Activated naive CD8-positive, alpha-beta T cell treated with anti-CD3 and anti-CD28 coated beads, Interleukin-2, amount 10 ng/mL, durations not matched to agents 7 days and 5 days (primary cell): ENCODE measurements around the gene ERVK3-1. TPM values are rescaled to one million over a fixed set of nuclear protein-coding genes. Genes with fewer than 3 reads are reported as not detected.
"Not testable (repeated sequence)": the region's sequence is repeated elsewhere in the genome, so short reads cannot be mapped to it uniquely, and the experiment has no call there.

Experiments used
- ATAC-seq: fragments of 150-1000 bp; cut with Tn5 transposase; one replicate; pipeline ENCODE4 v1.10.0; 2021; ENCODE audit warnings: low read depth, moderate library complexity
- POLR2A ChIA-PET: fragments of 350-600 bp; sonication (Branson Sonifier 250); formaldehyde crosslinking; loops from one replicate; lab custom pipeline; 2021; ENCODE audit warnings: antibody characterized with exemption; lab: Charles Lee
- DNase-seq: peaks from one replicate; pipeline ENCODE4 v3.0.0; 2021
- H3K27ac Mint-ChIP-seq: one replicate; pipeline ENCODE4 v1.8.0; 2022; ENCODE audit warnings: mild to moderate bottlenecking, mixed read lengths
- H3K27me3 Mint-ChIP-seq: one replicate; pipeline ENCODE4 v1.8.0; 2022; ENCODE audit warnings: mild to moderate bottlenecking, moderate library complexity, mixed read lengths
- H3K36me3 Mint-ChIP-seq: one replicate; pipeline ENCODE4 v1.8.0; 2021; ENCODE audit warnings: mild to moderate bottlenecking, mixed read lengths
- H3K4me1 Mint-ChIP-seq: one replicate; pipeline ENCODE4 v1.8.0; 2021; ENCODE audit warnings: mixed read lengths
- H3K4me3 Mint-ChIP-seq: one replicate; pipeline ENCODE4 v1.8.0; 2022; ENCODE audit warnings: mild to moderate bottlenecking, moderate library complexity, mixed read lengths
- H3K9me3 Mint-ChIP-seq: one replicate; pipeline ENCODE4 v1.8.0; 2021; ENCODE audit warnings: mixed read lengths
- total RNA-seq, 2 experiments: library from RNA; stranded (reverse); gene quantifications; one replicate each; pipeline ENCODE4 v1.2.3, GENCODE V29; 2021

ERVK3-1 gene
- total RNA-seq, result 10 to 100 TPM; 74.5 to 76.3 TPM

- peak; percentile 91 for DNase-seq
- POLR2A ChIA-PET, result interaction anchor here (0.6 to 1.5 kb wide), 14 partner anchors 16 to 134 kb away, joined by 3 to 7 read pairs (median 4); partner anchors contain the start of genes ZNF132, ZNF274, ZNF497 and ZNF544
- peak within 1 kb of the TSS; percentile 92 for H3K4me3 Mint-ChIP-seq
- peaks cover 7% of the 10 kb centered on the region for H3K9me3 Mint-ChIP-seq
- peak within 1 kb of the TSS; percentile 97 for H3K27ac Mint-ChIP-seq
- ATAC-seq, result peak; percentile 94
- H3K36me3 Mint-ChIP-seq, result peaks cover 74% of the 10 kb centered on the region
- H3K27me3 Mint-ChIP-seq, result no peaks in the 10 kb centered on the region
- peaks cover 32% of the 10 kb centered on the region for H3K4me1 Mint-ChIP-seq
Observed at GRCh38 chr19:58305065-58305931, at the start of gene ERVK3-1. Gene ERVK3-1, plus strand, starts transcription at chr19:58305377. Its CDS starts 6,792 bp downstream, at chr19:58312169.

GRCh38 chr19:58258259-58258658 is 46.9 kb upstream of the ERVK3-1 start:
- Mint-ChIP-seq H3K9me3 (peaks cover 41% of the 10 kb centered on the region), H3K36me3 (peaks cover 98% of the 10 kb centered on the region)
- H3K27me3 Mint-ChIP-seq, H3K27ac Mint-ChIP-seq, POLR2A ChIA-PET, DNase-seq, H3K4me1 Mint-ChIP-seq, ATAC-seq, H3K4me3 Mint-ChIP-seq: not testable (repeated sequence)

- POLR2A ChIA-PET, result no interaction called here
- Mint-ChIP-seq H3K27ac (no peak overlapping the region), H3K4me3 (no peak overlapping the region), H3K9me3 (peaks cover 35% of the 10 kb centered on the region), H3K4me1 (no peaks in the 10 kb centered on the region), H3K27me3 (no peaks in the 10 kb centered on the region), H3K36me3 (peaks cover 88% of the 10 kb centered on the region)
- no peak for DNase-seq
- no peak for ATAC-seq
Observed at GRCh38 chr19:58261600-58261967, 43.6 kb upstream of the ERVK3-1 start.

- H3K27me3 Mint-ChIP-seq, result no peaks in the 10 kb centered on the region
- peaks cover 87% of the 10 kb centered on the region for H3K36me3 Mint-ChIP-seq
- H3K27ac Mint-ChIP-seq, result no peak overlapping the region
- no peaks in the 10 kb centered on the region for H3K4me1 Mint-ChIP-seq
- peaks cover 36% of the 10 kb centered on the region for H3K9me3 Mint-ChIP-seq
- DNase-seq (no peak), ATAC-seq (no peak)
- POLR2A ChIA-PET, result interaction anchor here (0.8 kb wide), 1 partner anchor 58 kb away, joined by 3 read pairs; no protein-coding TSS in a partner anchor
- H3K4me3 Mint-ChIP-seq, result no peak overlapping the region
Observed at GRCh38 chr19:58261968-58262921, 42.9 kb upstream of the ERVK3-1 start.

GRCh38 chr19:58262922-58263296 is 42.3 kb upstream of the ERVK3-1 start:
- no peak for DNase-seq
- no peak for ATAC-seq
- Mint-ChIP-seq H3K36me3 (peaks cover 80% of the 10 kb centered on the region), H3K4me3 (no peak overlapping the region), H3K9me3 (peaks cover 31% of the 10 kb centered on the region), H3K27ac (no peak overlapping the region), H3K4me1 (no peaks in the 10 kb centered on the region), H3K27me3 (no peaks in the 10 kb centered on the region)
- POLR2A ChIA-PET, result interaction anchor here (0.8 kb wide), 1 partner anchor 58 kb away, joined by 3 read pairs; no protein-coding TSS in a partner anchor

- Mint-ChIP-seq H3K27me3 (no peaks in the 10 kb centered on the region), H3K4me1 (no peaks in the 10 kb centered on the region), H3K27ac (no peak overlapping the region), H3K36me3 (peaks cover 70% of the 10 kb centered on the region), H3K9me3 (peaks cover 25% of the 10 kb centered on the region), H3K4me3 (no peak overlapping the region)
- POLR2A ChIA-PET, result no interaction called here
- ATAC-seq (no peak), DNase-seq (no peak)
Observed at GRCh38 chr19:58265100-58265499, 40.1 kb upstream of the ERVK3-1 start.

- no peak for ATAC-seq
- DNase-seq, result no peak
- H3K4me1 Mint-ChIP-seq, result no peaks in the 10 kb centered on the region
- no peak overlapping the region for H3K27ac Mint-ChIP-seq
- peaks cover 20% of the 10 kb centered on the region for H3K9me3 Mint-ChIP-seq
- POLR2A ChIA-PET, result no interaction called here
- H3K36me3 Mint-ChIP-seq, result peaks cover 67% of the 10 kb centered on the region
- H3K4me3 Mint-ChIP-seq, result no peak overlapping the region
- no peaks in the 10 kb centered on the region for H3K27me3 Mint-ChIP-seq
Observed at GRCh38 chr19:58268344-58268743, 36.8 kb upstream of the ERVK3-1 start.

- no peak overlapping the region for H3K4me3 Mint-ChIP-seq
Observed at GRCh38 chr19:58274771-58275201, 30.4 kb upstream of the ERVK3-1 start.

GRCh38 chr19:58275564-58275963 is 29.6 kb upstream of the ERVK3-1 start:
- Mint-ChIP-seq H3K27ac (no peak overlapping the region), H3K4me1 (peaks cover 13% of the 10 kb centered on the region), H3K36me3 (peaks cover 61% of the 10 kb centered on the region), H3K4me3 (no peak overlapping the region), H3K27me3 (no peaks in the 10 kb centered on the region), H3K9me3 (peaks cover 10% of the 10 kb centered on the region)
- DNase-seq (no peak), ATAC-seq (no peak)
- POLR2A ChIA-PET, result no interaction called here

More at GRCh38 chr19:58274771-58275201, 30.4 kb upstream of the ERVK3-1 start:
- H3K9me3 Mint-ChIP-seq, result peaks cover 14% of the 10 kb centered on the region
- ATAC-seq (no peak), DNase-seq (no peak)
- no peaks in the 10 kb centered on the region for H3K27me3 Mint-ChIP-seq
- POLR2A ChIA-PET, result no interaction called here
- peaks cover 62% of the 10 kb centered on the region for H3K36me3 Mint-ChIP-seq
- H3K4me1 Mint-ChIP-seq, result peaks cover 6% of the 10 kb centered on the region
- no peak overlapping the region for H3K27ac Mint-ChIP-seq

- Mint-ChIP-seq H3K9me3 (peaks cover 10% of the 10 kb centered on the region), H3K27me3 (no peaks in the 10 kb centered on the region), H3K27ac (no peak overlapping the region), H3K4me3 (peak overlapping the region; percentile 19), H3K36me3 (peaks cover 56% of the 10 kb centered on the region), H3K4me1 (peaks cover 19% of the 10 kb centered on the region)
- DNase-seq (no peak), ATAC-seq (no peak)
- POLR2A ChIA-PET, result no interaction called here
Observed at GRCh38 chr19:58277197-58277596, 28.0 kb upstream of the ERVK3-1 start.

GRCh38 chr19:58277748-58278540 is 27.2 kb upstream of the ERVK3-1 start:
- H3K36me3 Mint-ChIP-seq, result peaks cover 54% of the 10 kb centered on the region
- peak overlapping the region; percentile 91 for H3K4me3 Mint-ChIP-seq
- H3K4me1 Mint-ChIP-seq, result peaks cover 19% of the 10 kb centered on the region
- H3K27me3 Mint-ChIP-seq, result no peaks in the 10 kb centered on the region
- ATAC-seq (peak; percentile 5), DNase-seq (no peak)
- H3K9me3 Mint-ChIP-seq, result peaks cover 10% of the 10 kb centered on the region
- peak overlapping the region; percentile 93 for H3K27ac Mint-ChIP-seq
- POLR2A ChIA-PET, result interaction anchor here (0.5 to 1.8 kb wide), 14 partner anchors 10 to 295 kb away, joined by 3 to 14 read pairs (median 4); partner anchors contain the start of genes ZBTB45, ZNF274, ZNF544 and ZNF584

- ATAC-seq (peak; percentile 99), DNase-seq (peak; percentile 94)
- Mint-ChIP-seq H3K4me3 (peak within 1 kb of the TSS; percentile 91), H3K9me3 (peaks cover 10% of the 10 kb centered on the region), H3K36me3 (peaks cover 55% of the 10 kb centered on the region), H3K27me3 (no peaks in the 10 kb centered on the region), H3K4me1 (peaks cover 19% of the 10 kb centered on the region), H3K27ac (peak within 1 kb of the TSS; percentile 93)
- POLR2A ChIA-PET, result interaction anchor here (0.5 to 1.8 kb wide), 14 partner anchors 9 to 294 kb away, joined by 3 to 14 read pairs (median 4); partner anchors contain the start of genes ZBTB45, ZNF274, ZNF544 and ZNF584
Observed at GRCh38 chr19:58278541-58279041, 26.6 kb upstream of the ERVK3-1 start, which contains the start of gene ZNF8. Gene ZNF8, plus strand, starts transcription at chr19:58278955. Its CDS starts 127 bp downstream, at chr19:58279082.
